Activated CD4-positive, alpha-beta memory T cell treated with anti-CD3 and anti-CD28 coated beads for 36 hours (primary cell): ENCODE results near the gene CLNK. TPM values are rescaled to one million over a fixed set of nuclear protein-coding genes. Genes with fewer than 3 reads are reported as not detected.

ENCODE experiments used
- CTCF ChIA-PET: fragments of 350-600 bp; sonication (Branson Sonifier 250); formaldehyde crosslinking; loops from one replicate; lab custom pipeline; 2021; ENCODE audit warnings: antibody characterized with exemption, inconsistent platforms; lab: Charles Lee
- POLR2A ChIA-PET: fragments of 350-600 bp; sonication (Branson Sonifier 250); formaldehyde crosslinking; loops from one replicate; lab custom pipeline; 2021; ENCODE audit warnings: antibody characterized with exemption; lab: Charles Lee
- DNase-seq: peaks from one replicate; pipeline ENCODE4 v3.0.0-alpha.2; 2020
- H3K27ac Mint-ChIP-seq: one replicate; pipeline ENCODE4 v1.8.0; 2021; ENCODE audit warnings: mixed read lengths
- H3K27me3 Mint-ChIP-seq: one replicate; pipeline ENCODE4 v1.8.0; 2021; ENCODE audit warnings: mixed read lengths
- H3K36me3 Mint-ChIP-seq: one replicate; pipeline ENCODE4 v1.8.0; 2021; ENCODE audit warnings: mixed read lengths
- H3K4me1 Mint-ChIP-seq: one replicate; pipeline ENCODE4 v1.8.0; 2021; ENCODE audit warnings: low read depth, mixed read lengths
- H3K4me3 Mint-ChIP-seq: one replicate; pipeline ENCODE4 v1.8.0; 2021; ENCODE audit warnings: mild to moderate bottlenecking, mixed read lengths
- H3K9me3 Mint-ChIP-seq: one replicate; pipeline ENCODE4 v1.8.0; 2021; ENCODE audit warnings: mixed read lengths
- intact Hi-C: fragments of 100-400 bp; cut with micrococcal nuclease; formaldehyde crosslinking; loops from one replicate; pipeline ENCODE4 v1.15.1; 2023
- total RNA-seq, 2 experiments: library from RNA; stranded (reverse); gene quantifications; one replicate each; pipeline ENCODE4 v1.2.3, GENCODE V29; 2021

The CLNK gene, protein sequence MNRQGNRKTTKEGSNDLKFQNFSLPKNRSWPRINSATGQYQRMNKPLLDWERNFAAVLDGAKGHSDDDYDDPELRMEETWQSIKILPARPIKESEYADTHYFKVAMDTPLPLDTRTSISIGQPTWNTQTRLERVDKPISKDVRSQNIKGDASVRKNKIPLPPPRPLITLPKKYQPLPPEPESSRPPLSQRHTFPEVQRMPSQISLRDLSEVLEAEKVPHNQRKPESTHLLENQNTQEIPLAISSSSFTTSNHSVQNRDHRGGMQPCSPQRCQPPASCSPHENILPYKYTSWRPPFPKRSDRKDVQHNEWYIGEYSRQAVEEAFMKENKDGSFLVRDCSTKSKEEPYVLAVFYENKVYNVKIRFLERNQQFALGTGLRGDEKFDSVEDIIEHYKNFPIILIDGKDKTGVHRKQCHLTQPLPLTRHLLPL
- not detected for total RNA-seq

DNA sequence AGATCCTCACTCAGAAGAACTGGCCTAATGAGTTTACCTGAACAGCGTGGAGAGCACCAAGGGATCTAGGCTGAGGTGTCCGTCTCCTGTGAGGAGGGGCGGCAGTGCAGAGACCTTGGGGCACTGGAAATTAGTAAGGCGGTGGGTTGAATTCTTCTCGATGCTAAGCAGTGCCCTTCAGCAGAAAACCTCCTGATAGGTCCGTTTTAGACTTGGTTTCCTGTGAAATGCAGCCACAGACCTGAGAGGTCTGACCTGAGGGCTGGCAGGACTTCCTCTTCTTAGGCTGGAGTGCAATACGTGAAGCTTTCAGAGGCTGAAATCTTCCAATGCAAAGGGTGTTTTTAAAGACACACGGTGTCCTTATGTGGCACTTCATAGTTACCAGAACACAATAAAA, at the start of gene CLNK:
CLNK (minus strand) TSS at position 138 of the 400 bp plus-strand sequence. CDS start 16,899 bp downstream, outside the sequence.
- H3K36me3 Mint-ChIP-seq, result no peaks in the 10 kb centered on the region
- no peak within 1 kb of the TSS for H3K27ac Mint-ChIP-seq
- no peak within 1 kb of the TSS for H3K4me3 Mint-ChIP-seq
- H3K27me3 Mint-ChIP-seq, result no peaks in the 10 kb centered on the region
- H3K9me3 Mint-ChIP-seq, result no peaks in the 10 kb centered on the region
- ChIA-PET POLR2A (no interaction called here), CTCF (no interaction called here)
- intact Hi-C loops, result no loop called here
- no peaks in the 10 kb centered on the region for H3K4me1 Mint-ChIP-seq
- no peak for DNase-seq

DNA sequence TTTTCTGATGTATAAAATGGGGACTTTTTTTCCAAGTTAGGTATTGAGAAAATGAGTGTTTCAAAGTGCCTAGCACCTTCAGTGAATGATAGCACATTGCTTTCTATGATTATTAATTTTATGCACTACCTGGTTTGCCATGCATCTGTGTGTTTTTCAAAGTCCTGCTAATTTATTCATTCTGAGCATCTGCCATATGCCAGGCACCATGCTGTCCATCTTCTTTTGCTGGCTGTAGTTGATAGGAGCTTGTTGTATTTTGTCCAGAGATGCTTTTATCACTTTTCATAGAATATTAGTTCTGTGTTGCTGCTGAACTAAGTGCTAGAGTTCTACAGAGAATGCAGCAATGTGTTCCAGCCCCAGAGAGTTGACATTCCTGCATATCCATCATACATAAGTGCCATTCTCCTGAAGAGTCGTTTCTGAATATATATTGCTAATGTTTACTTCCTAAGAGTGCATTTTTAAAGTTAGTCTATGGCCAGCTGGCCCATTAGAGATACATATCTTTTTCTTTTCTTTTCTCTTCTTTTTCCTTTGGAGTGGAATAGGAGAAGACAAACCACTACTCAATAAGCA, 49.0 kb upstream of the CLNK start:
- Mint-ChIP-seq H3K36me3 (no peaks in the 10 kb centered on the region), H3K4me3 (no peak overlapping the region), H3K9me3 (no peaks in the 10 kb centered on the region), H3K27ac (no peak overlapping the region), H3K4me1 (peaks cover 33% of the 10 kb centered on the region), H3K27me3 (peaks cover 7% of the 10 kb centered on the region)
- intact Hi-C loops, result loop anchor here (5.0 kb wide), 2 partner anchors 61 to 76 kb away; no protein-coding TSS in a partner anchor
- ChIA-PET CTCF (interaction anchor here (0.6 kb wide), 1 partner anchor 13 kb away, joined by 5 read pairs; no protein-coding TSS in a partner anchor), POLR2A (no interaction called here)
- no peak for DNase-seq

DNA sequence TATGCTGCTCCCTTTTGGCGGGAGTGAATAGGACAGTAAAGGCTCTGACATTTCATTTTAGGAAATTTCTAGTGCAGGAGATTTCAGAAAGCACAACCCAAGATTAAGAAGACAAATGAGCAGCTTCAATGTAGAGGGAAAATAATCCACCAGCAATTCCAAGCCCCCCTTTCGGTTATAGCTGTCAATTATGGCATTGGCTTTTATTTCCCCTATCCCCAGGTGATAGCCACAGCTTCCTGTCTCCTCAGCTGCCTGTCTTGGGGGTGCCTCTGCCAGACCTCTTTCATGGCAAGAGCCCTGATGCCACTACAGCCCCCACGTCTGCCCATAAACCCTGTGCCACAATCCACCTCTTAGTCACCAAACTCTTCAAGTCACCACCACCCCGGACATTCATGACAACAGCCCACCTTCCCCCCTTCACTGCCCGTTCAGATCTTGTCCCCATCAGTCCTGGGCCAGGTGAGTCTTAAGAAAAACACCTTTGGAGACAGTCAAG, 48.4 kb upstream of the CLNK start:
- no peak overlapping the region for H3K4me3 Mint-ChIP-seq
- H3K36me3 Mint-ChIP-seq, result no peaks in the 10 kb centered on the region
- no peak for DNase-seq
- no peaks in the 10 kb centered on the region for H3K9me3 Mint-ChIP-seq
- no peak overlapping the region for H3K27ac Mint-ChIP-seq
- ChIA-PET POLR2A (no interaction called here), CTCF (interaction anchor here (0.6 kb wide), 1 partner anchor 12 kb away, joined by 5 read pairs; no protein-coding TSS in a partner anchor)
- H3K4me1 Mint-ChIP-seq, result peaks cover 33% of the 10 kb centered on the region
- H3K27me3 Mint-ChIP-seq, result peaks cover 7% of the 10 kb centered on the region
- intact Hi-C loops, result loop anchor here (5.0 kb wide), 2 partner anchors 61 to 76 kb away; no protein-coding TSS in a partner anchor

DNA sequence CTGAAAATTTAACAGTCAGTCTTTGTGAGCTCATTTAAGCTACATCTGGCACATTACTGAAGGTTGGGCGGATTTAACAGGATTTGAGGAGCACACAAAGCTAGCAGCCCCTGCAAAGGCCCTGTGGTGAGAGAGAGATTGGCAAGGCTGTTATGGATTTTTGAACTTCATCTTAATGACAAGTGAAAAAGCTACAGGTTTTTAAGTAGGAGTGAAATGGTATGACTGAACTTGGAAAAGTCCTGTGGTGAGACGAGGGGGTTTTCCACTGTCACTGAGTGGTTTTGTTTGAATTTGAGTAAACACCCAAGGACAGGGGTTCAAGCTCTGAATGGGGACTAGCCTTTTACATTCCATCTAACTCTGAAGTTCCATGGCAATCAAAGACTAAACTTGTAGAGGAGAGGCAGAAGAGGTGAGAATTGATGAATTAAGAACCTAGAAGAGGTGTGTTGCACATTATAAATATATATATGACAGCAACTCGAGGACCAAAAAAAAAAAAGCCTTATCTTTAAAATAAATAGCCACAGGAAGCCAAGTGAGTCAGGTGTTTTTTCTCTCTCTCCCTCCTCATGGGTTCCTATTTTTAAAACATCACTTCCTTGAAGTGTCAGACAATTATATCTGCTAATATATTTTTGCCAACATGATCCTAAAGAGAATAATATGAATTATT, 47.8 kb upstream of the CLNK start:
- intact Hi-C loops, result loop anchor here (5.0 kb wide), 2 partner anchors 60 to 75 kb away; no protein-coding TSS in a partner anchor
- peak overlapping the region; percentile 3 for H3K27ac Mint-ChIP-seq

DNA sequence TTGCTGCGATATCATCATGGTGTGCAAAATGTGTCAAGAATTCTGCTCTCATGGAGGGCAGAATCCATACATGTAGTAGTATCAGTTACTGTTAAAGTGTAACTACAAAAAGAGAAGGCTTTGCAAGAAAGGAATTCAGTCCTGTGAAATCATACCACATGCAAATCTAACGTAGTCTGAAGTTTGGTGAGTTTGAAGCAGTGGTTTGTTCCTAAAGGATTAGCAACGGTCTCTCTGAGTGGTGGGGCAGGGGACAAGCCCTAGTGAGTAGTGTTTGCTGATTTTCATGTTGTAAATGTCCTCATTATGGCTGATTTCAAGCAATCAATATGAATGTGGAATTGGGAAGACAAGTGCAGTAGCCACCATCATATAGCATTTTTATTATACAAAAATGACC, 47.1 kb upstream of the CLNK start:
- ChIA-PET POLR2A (no interaction called here), CTCF (no interaction called here)
- Mint-ChIP-seq H3K27me3 (peaks cover 7% of the 10 kb centered on the region), H3K9me3 (no peaks in the 10 kb centered on the region), H3K4me3 (no peak overlapping the region), H3K4me1 (peaks cover 38% of the 10 kb centered on the region), H3K36me3 (no peaks in the 10 kb centered on the region), H3K27ac (no peak overlapping the region)
- DNase-seq, result no peak
- intact Hi-C loops, result loop anchor here (5.0 kb wide), 2 partner anchors 59 to 74 kb away; no protein-coding TSS in a partner anchor

More for the DNA sequence above, 47.8 kb upstream of the CLNK start:
- peaks cover 33% of the 10 kb centered on the region for H3K4me1 Mint-ChIP-seq
- no peak overlapping the region for H3K4me3 Mint-ChIP-seq
- ChIA-PET CTCF (no interaction called here), POLR2A (no interaction called here)
- DNase-seq, result peak; percentile 54
- no peaks in the 10 kb centered on the region for H3K36me3 Mint-ChIP-seq
- H3K9me3 Mint-ChIP-seq, result no peaks in the 10 kb centered on the region
- H3K27me3 Mint-ChIP-seq, result peaks cover 7% of the 10 kb centered on the region

DNA sequence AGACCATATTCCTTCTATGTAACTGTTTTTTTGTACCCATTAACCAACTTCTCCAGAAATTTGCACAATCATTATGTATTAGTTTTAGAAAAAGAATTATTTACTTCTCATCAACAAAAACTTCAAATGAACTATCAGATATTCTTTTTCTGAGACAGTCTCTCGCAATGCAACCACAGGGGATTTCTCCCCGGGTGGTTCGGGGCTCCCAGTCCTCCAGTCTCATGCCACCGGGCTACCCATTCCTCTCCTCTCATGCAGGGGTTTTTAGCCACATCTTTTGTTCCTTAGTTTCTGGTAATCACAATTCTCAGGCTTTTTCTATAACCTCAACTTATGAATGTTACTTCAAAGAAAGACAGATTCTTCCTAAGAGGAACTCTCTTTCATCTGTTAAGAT, 46.6 kb upstream of the CLNK start:
- Mint-ChIP-seq H3K4me1 (peaks cover 39% of the 10 kb centered on the region), H3K27me3 (peaks cover 7% of the 10 kb centered on the region), H3K4me3 (no peak overlapping the region), H3K36me3 (no peaks in the 10 kb centered on the region), H3K27ac (no peak overlapping the region), H3K9me3 (no peaks in the 10 kb centered on the region)
- intact Hi-C loops, result loop anchor here (5.0 kb wide), 2 partner anchors 59 to 74 kb away; no protein-coding TSS in a partner anchor
- CTCF ChIA-PET, result no interaction called here
- no peak for DNase-seq
- POLR2A ChIA-PET, result no interaction called here

DNA sequence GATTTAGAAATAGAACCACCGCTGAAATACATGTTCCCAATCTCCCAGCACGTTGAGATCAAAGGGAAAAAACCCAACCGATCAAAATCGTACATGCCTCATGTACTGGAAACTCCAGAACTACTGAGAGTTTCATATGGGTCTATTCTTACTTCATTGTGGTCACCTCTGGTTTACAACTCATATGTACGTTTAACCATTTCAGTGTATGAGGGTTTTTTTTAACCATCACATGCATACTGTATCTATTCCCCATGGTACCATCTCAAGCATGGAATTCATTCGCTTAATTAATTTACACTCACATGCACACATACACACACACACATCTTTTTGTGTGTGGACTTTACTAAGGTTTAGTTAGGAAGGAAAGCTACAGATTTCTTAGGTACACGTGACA, 46.0 kb upstream of the CLNK start:
- ChIA-PET CTCF (no interaction called here), POLR2A (no interaction called here)
- H3K27me3 Mint-ChIP-seq, result peaks cover 7% of the 10 kb centered on the region
- H3K27ac Mint-ChIP-seq, result peak overlapping the region; percentile 43
- H3K36me3 Mint-ChIP-seq, result no peaks in the 10 kb centered on the region
- peaks cover 39% of the 10 kb centered on the region for H3K4me1 Mint-ChIP-seq
- intact Hi-C loops, result loop anchor here (5.0 kb wide), 2 partner anchors 58 to 73 kb away; no protein-coding TSS in a partner anchor
- H3K4me3 Mint-ChIP-seq, result no peak overlapping the region
- no peaks in the 10 kb centered on the region for H3K9me3 Mint-ChIP-seq
- no peak for DNase-seq

DNA sequence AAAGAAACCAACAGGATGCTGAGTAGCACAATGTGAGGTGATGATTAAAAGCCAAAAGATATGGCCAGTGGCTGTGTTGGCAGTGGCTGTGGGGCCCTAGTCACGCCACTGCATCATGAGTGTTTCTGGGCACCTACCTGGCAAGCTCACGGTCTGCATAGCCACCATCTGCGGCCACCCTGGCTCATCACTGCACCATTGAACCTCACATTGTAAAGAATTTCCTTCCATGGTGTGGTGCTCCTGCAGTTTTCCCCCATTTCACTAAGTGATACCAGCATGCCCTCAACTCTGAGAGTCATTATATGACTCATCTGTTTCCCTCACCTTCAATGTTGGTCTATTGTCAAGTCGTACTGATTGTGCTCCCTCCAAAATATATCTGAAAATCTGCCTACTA, 45.5 kb upstream of the CLNK start:
- H3K27ac Mint-ChIP-seq, result peak overlapping the region; percentile 43
- ChIA-PET POLR2A (no interaction called here), CTCF (no interaction called here)
- peaks cover 5% of the 10 kb centered on the region for H3K27me3 Mint-ChIP-seq
- no peaks in the 10 kb centered on the region for H3K9me3 Mint-ChIP-seq
- H3K4me3 Mint-ChIP-seq, result no peak overlapping the region
- intact Hi-C loops, result loop anchor here (5.0 kb wide), 2 partner anchors 58 to 73 kb away; no protein-coding TSS in a partner anchor
- DNase-seq, result peak; percentile 15
- no peaks in the 10 kb centered on the region for H3K36me3 Mint-ChIP-seq
- peaks cover 38% of the 10 kb centered on the region for H3K4me1 Mint-ChIP-seq

DNA sequence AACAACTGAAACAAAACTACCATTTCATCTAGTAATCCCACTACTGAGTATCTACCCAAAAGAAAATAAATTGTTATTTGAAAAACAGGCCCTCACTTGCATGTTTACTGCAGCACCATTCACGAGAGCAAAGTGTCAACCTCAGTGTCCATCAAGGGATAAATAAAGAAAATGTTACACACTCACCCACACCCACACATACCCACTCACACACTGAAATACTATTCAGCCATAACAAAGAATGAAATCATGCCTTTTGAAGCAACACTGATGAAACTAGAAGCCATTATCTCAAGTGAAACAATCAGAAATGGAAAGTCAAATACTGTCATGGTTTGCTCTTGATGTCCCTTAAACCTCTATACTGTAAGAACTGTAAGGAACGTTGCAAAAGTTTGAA, 44.8 kb upstream of the CLNK start:
- Mint-ChIP-seq H3K36me3 (no peaks in the 10 kb centered on the region), H3K4me1 (peaks cover 37% of the 10 kb centered on the region), H3K27me3 (peaks cover 4% of the 10 kb centered on the region), H3K9me3 (no peaks in the 10 kb centered on the region), H3K4me3 (no peak overlapping the region), H3K27ac (no peak overlapping the region)
- DNase-seq, result no peak
- ChIA-PET CTCF (no interaction called here), POLR2A (no interaction called here)
- intact Hi-C loops, result no loop called here

DNA sequence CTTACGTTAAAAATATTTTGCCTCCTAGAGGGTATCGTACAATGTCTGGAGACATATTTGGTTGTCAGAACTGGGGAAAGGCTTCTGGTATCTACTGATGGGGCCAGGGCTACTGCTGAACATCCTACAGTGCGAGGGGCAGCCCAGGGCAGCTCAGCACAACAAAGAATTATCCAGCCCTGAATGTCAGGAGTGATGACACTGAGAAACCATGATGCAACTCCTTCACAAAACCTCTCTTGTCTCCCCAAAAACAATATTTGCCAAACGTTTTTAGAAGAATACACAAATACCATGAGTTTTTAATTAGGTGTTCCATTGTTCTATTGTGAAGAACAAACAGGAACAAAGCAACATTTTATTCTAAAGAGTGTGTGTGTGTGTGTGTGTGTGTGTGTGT, 43.4 kb upstream of the CLNK start:
- no peak for DNase-seq
- ChIA-PET CTCF (no interaction called here), POLR2A (no interaction called here)
- Mint-ChIP-seq H3K4me3 (no peak overlapping the region), H3K4me1 (peaks cover 35% of the 10 kb centered on the region), H3K36me3 (no peaks in the 10 kb centered on the region), H3K9me3 (no peaks in the 10 kb centered on the region), H3K27me3 (no peaks in the 10 kb centered on the region), H3K27ac (no peak overlapping the region)
- intact Hi-C loops, result no loop called here

DNA sequence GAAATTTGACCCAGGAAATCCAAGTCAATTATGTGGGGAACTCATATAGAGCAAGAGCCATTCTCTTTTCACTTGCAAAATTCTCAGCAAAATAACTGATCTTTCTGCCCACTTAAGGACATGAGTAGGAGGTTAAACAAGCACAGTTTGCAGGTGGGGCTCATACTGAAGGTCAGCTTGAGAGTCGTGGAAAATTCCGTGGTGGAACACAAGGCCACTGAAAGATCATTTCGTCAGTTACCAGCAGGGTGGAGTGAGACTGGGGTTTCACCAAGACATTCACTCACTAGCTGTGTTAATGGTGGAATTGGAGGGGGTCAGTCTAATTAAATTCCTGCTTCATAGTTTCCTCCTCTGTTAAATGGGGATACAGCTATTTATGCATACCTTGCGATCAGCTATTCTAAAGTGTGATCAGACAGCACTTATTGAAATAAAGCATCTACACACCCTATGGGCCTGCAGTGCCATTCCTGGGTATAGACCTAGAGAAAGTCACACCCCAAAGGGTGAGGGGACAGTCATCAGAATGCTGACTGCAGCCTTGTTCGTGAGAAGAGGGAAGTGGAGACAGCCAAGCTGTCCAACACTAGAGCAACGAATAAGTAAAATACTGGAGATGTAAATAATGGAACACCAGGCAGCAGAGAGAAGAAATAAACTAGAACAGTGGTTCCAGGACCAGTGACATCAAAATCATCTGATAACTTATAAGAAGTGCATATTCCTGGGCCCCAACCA, 42.7 kb upstream of the CLNK start:
- intact Hi-C loops, result no loop called here
- Mint-ChIP-seq H3K36me3 (no peaks in the 10 kb centered on the region), H3K27ac (no peak overlapping the region), H3K27me3 (no peaks in the 10 kb centered on the region), H3K9me3 (no peaks in the 10 kb centered on the region), H3K4me1 (peaks cover 33% of the 10 kb centered on the region), H3K4me3 (no peak overlapping the region)
- no peak for DNase-seq
- POLR2A ChIA-PET, result no interaction called here
- CTCF ChIA-PET, result no interaction called here
